ENCODE results near the gene PALM2AKAP2.

Gene PALM2AKAP2

GRCh38 chr9:109765830-109766229, 14.2 kb upstream of the PALM2AKAP2 start:
- no peak overlapping the region for H3K27ac Mint-ChIP-seq
- H3K27me3 Mint-ChIP-seq = peaks cover 33% of the 10 kb centered on the region
- H3K36me3 Mint-ChIP-seq (ENCODE audit: low read depth) = no peaks in the 10 kb centered on the region
- H3K4me3 Mint-ChIP-seq = no peak overlapping the region
- H3K9me3 Mint-ChIP-seq = no peaks in the 10 kb centered on the region
- no peaks in the 10 kb centered on the region for H3K4me1 Mint-ChIP-seq (ENCODE audit: low read depth)

GRCh38 chr9:109766351-109766750, 13.6 kb upstream of the PALM2AKAP2 start:
- H3K9me3 Mint-ChIP-seq = no peaks in the 10 kb centered on the region
- H3K4me3 Mint-ChIP-seq = no peak overlapping the region
- H3K27ac Mint-ChIP-seq = no peak overlapping the region
- H3K4me1 Mint-ChIP-seq (ENCODE audit: low read depth) = no peaks in the 10 kb centered on the region
- peaks cover 38% of the 10 kb centered on the region for H3K27me3 Mint-ChIP-seq
- no peaks in the 10 kb centered on the region for H3K36me3 Mint-ChIP-seq (ENCODE audit: low read depth)

GRCh38 chr9:109767404-109767803, 12.6 kb upstream of the PALM2AKAP2 start:
- Mint-ChIP-seq H3K4me3 (no peak overlapping the region), H3K4me1 (ENCODE audit: low read depth) (no peaks in the 10 kb centered on the region), H3K9me3 (no peaks in the 10 kb centered on the region), H3K27me3 (peaks cover 38% of the 10 kb centered on the region), H3K36me3 (ENCODE audit: low read depth) (no peaks in the 10 kb centered on the region), H3K27ac (no peak overlapping the region)

GRCh38 chr9:109767814-109768213, 12.2 kb upstream of the PALM2AKAP2 start:
- no peak overlapping the region for H3K4me3 Mint-ChIP-seq
- H3K27me3 Mint-ChIP-seq = peaks cover 38% of the 10 kb centered on the region
- H3K36me3 Mint-ChIP-seq (ENCODE audit: low read depth) = no peaks in the 10 kb centered on the region
- no peak overlapping the region for H3K27ac Mint-ChIP-seq
- H3K4me1 Mint-ChIP-seq (ENCODE audit: low read depth) = no peaks in the 10 kb centered on the region
- no peaks in the 10 kb centered on the region for H3K9me3 Mint-ChIP-seq

- Mint-ChIP-seq H3K27ac (no peak overlapping the region), H3K27me3 (peaks cover 42% of the 10 kb centered on the region), H3K4me1 (ENCODE audit: low read depth) (no peaks in the 10 kb centered on the region), H3K9me3 (no peaks in the 10 kb centered on the region), H3K36me3 (ENCODE audit: low read depth) (no peaks in the 10 kb centered on the region), H3K4me3 (no peak overlapping the region)
Measured at GRCh38 chr9:109769250-109769649, 10.7 kb upstream of the PALM2AKAP2 start.

- Mint-ChIP-seq H3K27ac (no peak overlapping the region), H3K27me3 (peaks cover 42% of the 10 kb centered on the region), H3K36me3 (ENCODE audit: low read depth) (no peaks in the 10 kb centered on the region), H3K4me1 (ENCODE audit: low read depth) (no peaks in the 10 kb centered on the region), H3K4me3 (no peak overlapping the region), H3K9me3 (no peaks in the 10 kb centered on the region)
Measured at GRCh38 chr9:109770101-109770500, 9.9 kb upstream of the PALM2AKAP2 start.

GRCh38 chr9:109771087-109771486, 8.9 kb upstream of the PALM2AKAP2 start:
- Mint-ChIP-seq H3K4me1 (ENCODE audit: low read depth) (no peaks in the 10 kb centered on the region), H3K36me3 (ENCODE audit: low read depth) (no peaks in the 10 kb centered on the region), H3K9me3 (no peaks in the 10 kb centered on the region), H3K4me3 (no peak overlapping the region), H3K27me3 (peaks cover 45% of the 10 kb centered on the region), H3K27ac (no peak overlapping the region)

GRCh38 chr9:109771796-109772531, 8.0 kb upstream of the PALM2AKAP2 start:
- Mint-ChIP-seq H3K9me3 (no peaks in the 10 kb centered on the region), H3K36me3 (ENCODE audit: low read depth) (no peaks in the 10 kb centered on the region), H3K4me1 (ENCODE audit: low read depth) (no peaks in the 10 kb centered on the region), H3K27ac (no peak overlapping the region), H3K4me3 (no peak overlapping the region), H3K27me3 (peaks cover 39% of the 10 kb centered on the region)

- no peaks in the 10 kb centered on the region for H3K9me3 Mint-ChIP-seq
- H3K27me3 Mint-ChIP-seq = peaks cover 35% of the 10 kb centered on the region
- H3K4me1 Mint-ChIP-seq (ENCODE audit: low read depth) = no peaks in the 10 kb centered on the region
- no peak overlapping the region for H3K4me3 Mint-ChIP-seq
- no peaks in the 10 kb centered on the region for H3K36me3 Mint-ChIP-seq (ENCODE audit: low read depth)
- H3K27ac Mint-ChIP-seq = no peak overlapping the region
Measured at GRCh38 chr9:109775516-109775915, 4.5 kb upstream of the PALM2AKAP2 start.

- Mint-ChIP-seq H3K36me3 (ENCODE audit: low read depth) (no peaks in the 10 kb centered on the region), H3K4me3 (no peak overlapping the region), H3K9me3 (no peaks in the 10 kb centered on the region), H3K27me3 (peaks cover 38% of the 10 kb centered on the region), H3K4me1 (ENCODE audit: low read depth) (no peaks in the 10 kb centered on the region), H3K27ac (no peak overlapping the region)
Measured at GRCh38 chr9:109776391-109776790, 3.6 kb upstream of the PALM2AKAP2 start.

- Mint-ChIP-seq H3K4me3 (no peak overlapping the region), H3K4me1 (ENCODE audit: low read depth) (no peaks in the 10 kb centered on the region), H3K9me3 (no peaks in the 10 kb centered on the region), H3K36me3 (ENCODE audit: low read depth) (no peaks in the 10 kb centered on the region), H3K27ac (no peak overlapping the region), H3K27me3 (peaks cover 35% of the 10 kb centered on the region)
Measured at GRCh38 chr9:109780453-109781033, 545 bp downstream of the PALM2AKAP2 start.

GRCh38 chr9:109781086-109781485, 1.1 kb downstream of the PALM2AKAP2 start:
- no peaks in the 10 kb centered on the region for H3K9me3 Mint-ChIP-seq
- H3K36me3 Mint-ChIP-seq (ENCODE audit: low read depth) = no peaks in the 10 kb centered on the region
- no peak overlapping the region for H3K27ac Mint-ChIP-seq
- no peak overlapping the region for H3K4me3 Mint-ChIP-seq
- peaks cover 35% of the 10 kb centered on the region for H3K27me3 Mint-ChIP-seq
- no peaks in the 10 kb centered on the region for H3K4me1 Mint-ChIP-seq (ENCODE audit: low read depth)

- Mint-ChIP-seq H3K27ac (no peak overlapping the region), H3K27me3 (peaks cover 35% of the 10 kb centered on the region), H3K4me3 (no peak overlapping the region), H3K9me3 (no peaks in the 10 kb centered on the region), H3K36me3 (ENCODE audit: low read depth) (no peaks in the 10 kb centered on the region), H3K4me1 (ENCODE audit: low read depth) (no peaks in the 10 kb centered on the region)
Measured at GRCh38 chr9:109781541-109782197, 1.7 kb downstream of the PALM2AKAP2 start.

GRCh38 chr9:109787735-109788134, 7.7 kb downstream of the PALM2AKAP2 start:
- no peaks in the 10 kb centered on the region for H3K4me1 Mint-ChIP-seq (ENCODE audit: low read depth)
- H3K27ac Mint-ChIP-seq = no peak overlapping the region
- H3K9me3 Mint-ChIP-seq = no peaks in the 10 kb centered on the region
- H3K36me3 Mint-ChIP-seq (ENCODE audit: low read depth) = no peaks in the 10 kb centered on the region
- peaks cover 5% of the 10 kb centered on the region for H3K27me3 Mint-ChIP-seq
- no peak overlapping the region for H3K4me3 Mint-ChIP-seq

- Mint-ChIP-seq H3K27me3 (peaks cover 7% of the 10 kb centered on the region), H3K4me1 (ENCODE audit: low read depth) (no peaks in the 10 kb centered on the region), H3K4me3 (no peak overlapping the region), H3K36me3 (ENCODE audit: low read depth) (no peaks in the 10 kb centered on the region), H3K27ac (no peak overlapping the region), H3K9me3 (no peaks in the 10 kb centered on the region)
Measured at GRCh38 chr9:109789556-109789955, 9.6 kb downstream of the PALM2AKAP2 start.

All from stimulated activated naive CD8-positive, alpha-beta T cell treated with anti-CD3 and anti-CD28 coated beads, Interleukin-15, Interleukin-2, amounts not matched to agents 100 ng/mL and 50 ng/mL, for 24 hours (primary cell).